ENCODE data around the gene RELN.

Gene RELN

DNA sequence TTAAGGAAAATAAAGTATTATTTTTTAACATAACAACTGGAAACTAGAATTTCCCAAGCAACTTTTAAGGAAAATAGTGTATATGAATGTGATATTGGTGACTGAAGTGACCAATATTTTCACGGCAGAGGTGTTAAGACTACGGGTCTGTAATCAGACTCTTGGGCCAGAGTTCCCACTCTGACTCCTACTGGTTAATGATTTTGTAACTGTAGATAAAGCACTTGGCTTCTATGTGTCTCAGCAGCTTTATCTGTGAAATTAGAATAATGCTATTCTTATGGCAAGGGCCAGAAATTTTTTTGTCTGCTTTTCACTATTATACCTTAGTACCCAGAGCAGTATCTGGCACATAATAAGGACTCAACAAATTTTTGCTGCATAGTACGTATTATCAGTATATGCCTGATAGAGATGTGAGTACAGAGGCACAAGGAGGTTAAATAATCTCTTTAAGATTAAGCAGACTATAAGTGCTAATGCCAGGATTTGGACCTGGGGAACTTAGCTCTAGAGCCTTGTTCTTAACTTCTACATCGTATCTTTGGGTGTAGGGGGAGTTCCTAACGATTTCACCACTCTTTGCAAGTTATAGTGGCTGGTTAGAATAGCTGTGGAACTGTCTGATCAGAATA, 357.3 kb downstream of the RELN start:
- DNase-seq (ENCODE audit: low spot score), result no peak

DNA sequence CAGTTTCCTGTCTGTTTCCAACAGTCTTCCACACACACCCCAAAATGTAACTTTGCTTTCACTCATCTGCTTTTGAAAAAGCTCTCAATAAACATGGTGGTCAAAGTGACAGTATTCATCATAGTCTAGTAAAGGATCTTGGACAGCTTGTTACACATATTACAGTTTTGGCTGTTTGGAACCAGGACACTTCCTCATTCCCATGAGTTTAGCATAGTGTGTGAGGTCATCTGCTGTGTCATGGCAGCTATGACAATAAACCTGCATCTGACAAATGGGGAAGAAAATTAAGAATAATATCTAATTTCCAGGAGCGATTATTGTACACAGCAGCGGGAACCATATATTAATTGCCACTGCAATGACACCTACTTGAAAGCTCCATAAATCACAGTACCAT, 359.1 kb downstream of the RELN start:
- no peak for DNase-seq (ENCODE audit: low spot score)

DNA sequence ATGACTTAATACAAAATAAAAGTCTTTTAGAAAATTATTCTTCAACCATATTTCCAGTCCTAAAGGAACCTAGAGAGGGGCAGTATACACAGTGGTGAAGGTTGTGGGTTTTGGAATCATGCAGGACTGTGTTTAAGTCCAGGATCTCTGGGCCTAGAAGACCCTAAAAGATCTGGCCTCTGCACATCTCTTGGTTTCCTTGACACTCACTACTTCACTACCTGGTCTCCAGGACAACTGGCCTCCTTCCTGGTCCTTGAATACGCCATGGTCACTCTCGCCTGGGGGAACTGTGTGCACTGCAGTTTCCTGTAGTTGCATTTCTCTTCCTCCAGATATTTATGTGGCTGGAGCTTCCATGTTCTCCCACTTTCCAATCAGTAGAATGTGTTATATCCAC, 360.7 kb downstream of the RELN start:
- DNase-seq (ENCODE audit: low spot score), result no peak

DNA sequence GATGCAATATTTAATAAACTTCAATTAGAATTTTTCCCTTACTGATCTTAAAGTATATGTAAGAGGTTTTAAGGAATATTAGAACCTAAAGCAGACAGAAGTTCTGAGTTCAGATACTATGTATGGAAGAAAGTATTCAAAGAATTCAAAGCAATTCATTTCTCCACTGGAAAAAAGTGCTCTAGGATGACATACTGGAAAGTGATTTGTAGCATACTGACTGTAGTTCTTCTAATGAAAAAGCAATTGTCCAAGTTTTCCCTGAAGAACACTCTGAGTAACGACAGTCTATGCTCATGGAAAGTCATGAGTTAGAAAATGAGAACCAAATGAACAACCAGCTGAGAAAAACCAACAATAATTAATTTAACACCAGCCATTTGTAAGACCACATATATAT, 362.7 kb downstream of the RELN start:
- no peak for DNase-seq (ENCODE audit: low spot score)

DNA sequence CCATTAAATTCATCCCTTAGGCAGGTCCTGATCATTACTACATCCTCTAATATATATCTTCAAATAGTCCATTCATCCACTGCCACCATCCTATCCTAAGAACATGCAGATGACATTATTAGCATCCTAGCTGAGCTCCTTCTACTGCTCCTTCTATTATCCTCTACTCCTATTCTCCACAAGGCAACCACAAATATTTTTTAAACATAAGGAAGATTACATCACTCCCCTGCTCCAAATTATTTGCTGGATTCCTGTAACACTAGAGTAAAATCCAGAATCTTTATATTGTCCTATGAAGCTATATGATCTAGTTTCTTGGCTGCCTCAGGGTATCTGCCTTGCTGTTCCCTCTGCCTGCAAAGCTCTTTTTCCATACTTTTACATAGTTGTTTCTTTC, 367.2 kb downstream of the RELN start:
- DNase-seq (ENCODE audit: low spot score), result no peak

DNA sequence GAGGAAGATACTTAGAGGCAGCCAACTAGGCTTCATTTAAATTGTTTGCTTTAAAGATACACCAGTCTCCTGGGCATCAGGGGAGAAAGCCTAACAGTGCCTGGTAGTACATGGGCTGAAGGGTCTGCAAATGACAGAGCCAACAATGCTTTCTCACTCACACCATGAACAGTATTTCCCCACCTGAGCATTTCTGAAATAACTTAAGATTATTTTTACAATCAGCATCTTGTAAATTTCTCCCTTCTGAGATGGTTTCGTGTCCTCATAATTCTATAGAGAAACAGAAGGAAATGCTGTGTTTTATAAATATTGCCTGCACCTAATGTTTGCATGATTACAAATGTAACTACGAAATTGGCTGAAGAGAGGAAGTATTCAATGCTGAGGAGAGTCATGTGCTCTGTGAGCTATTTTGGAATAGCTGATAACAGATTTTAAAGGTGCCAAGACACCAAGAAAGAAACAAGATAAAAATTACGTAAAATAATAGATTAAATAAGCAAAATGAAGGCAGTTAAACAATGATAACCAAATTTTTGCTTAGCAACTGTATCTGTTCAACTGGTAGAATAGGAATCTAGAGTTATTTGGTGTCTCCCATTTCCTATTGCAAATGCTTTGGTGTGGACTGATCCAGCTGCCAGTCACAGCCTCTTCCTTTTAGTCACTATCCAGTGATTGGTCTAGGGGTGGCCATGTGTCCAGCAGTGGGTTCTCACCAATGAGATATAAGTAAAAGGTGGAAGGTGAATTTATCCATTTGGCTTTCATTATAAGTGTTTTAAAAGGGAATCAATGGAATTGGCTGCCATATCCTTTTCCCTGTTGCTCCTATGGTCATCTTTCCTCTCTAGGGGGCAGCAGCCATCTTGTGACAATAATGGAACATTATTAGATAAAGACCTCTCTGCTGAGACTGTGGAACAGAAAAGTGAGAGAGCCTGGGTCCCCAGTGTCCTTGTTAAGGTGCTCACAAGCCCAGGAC, 375.5 kb downstream of the RELN start:
- DNase-seq (ENCODE audit: low spot score), result no peak

DNA sequence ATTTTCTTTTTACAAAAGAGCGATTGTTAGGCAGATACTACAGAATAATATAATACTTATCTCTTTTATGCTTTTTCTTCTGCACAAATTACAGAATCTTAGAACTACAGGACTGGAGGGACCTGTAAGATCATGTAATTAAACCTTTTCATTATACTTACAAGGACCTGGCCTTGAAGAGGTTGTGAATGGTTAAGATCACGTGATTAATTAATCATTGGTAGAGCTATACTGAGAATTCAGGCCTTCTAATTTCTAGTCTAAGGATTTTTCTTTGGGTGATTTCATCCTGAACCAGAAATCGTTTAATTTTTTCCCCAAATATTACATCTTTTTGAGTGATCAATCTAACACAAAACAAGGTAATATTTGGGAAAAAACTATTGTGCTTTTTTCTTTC, 379.7 kb downstream of the RELN start:
- no peak for DNase-seq (ENCODE audit: low spot score)

DNA sequence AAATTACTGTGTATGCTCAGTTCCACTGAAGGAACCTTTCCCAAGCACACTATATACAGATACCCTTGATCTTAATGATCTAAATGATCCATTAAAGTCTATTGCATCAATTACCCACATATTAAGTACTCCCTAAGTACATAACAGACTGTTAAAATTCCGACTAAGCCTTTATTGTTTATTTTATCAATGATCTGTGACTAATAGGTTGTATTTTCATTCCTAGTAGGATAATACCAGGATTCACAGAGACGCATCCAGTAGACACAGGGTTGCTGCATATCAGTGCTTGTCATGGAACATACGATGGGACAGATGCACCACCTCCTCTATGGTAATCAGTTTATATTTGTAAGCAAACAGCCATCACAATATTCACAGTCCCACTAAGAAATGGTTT, 383.8 kb downstream of the RELN start:
- no peak for DNase-seq (ENCODE audit: low spot score)

DNA sequence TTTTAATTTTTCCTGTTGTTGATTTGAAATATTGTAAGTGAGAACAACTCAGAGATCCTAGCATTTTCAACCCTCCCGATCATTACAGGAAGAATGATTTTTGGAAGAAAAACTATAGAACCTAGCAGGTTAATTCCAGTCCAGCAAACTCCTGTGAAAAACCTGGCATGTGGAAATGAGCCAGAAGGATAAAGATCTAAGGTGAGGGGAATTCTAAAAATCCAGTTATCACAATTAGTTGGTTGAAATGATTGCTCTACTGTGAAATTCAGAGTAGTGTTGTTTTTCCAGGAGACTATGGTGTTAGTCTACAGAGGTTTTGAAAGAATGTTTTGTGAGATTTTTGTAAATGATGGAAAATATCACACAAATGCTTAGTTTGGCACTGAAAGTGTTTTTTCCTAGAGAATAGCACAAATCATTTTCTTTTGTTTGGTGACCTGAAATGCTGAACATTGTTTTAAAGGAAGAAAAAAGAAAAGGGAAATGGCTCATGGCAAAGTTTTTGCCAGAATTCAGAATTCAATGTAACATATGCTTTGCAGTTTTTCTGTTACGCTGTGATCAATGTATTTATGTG, 391.0 kb downstream of the RELN start:
- no peak for DNase-seq (ENCODE audit: low spot score)

DNA sequence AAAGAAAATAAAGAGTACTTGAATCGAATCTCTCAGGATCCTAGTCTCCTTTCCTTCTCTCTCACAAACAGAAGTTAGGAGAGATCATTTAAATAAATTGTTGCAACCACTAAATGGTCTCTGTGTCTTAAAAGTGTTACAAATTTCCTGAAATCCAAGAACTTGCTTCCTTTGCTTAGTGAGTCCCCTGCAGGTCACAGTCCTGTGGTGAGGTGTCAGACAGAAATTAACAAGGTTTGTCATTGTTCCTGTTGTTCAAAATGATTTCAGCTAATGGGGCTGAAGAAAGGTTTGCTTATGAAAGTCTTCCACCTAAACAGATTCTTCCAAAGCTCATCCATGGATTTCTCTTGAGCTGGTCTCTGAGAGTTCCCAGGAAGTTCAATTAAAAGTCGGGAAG, 391.9 kb downstream of the RELN start:
- DNase-seq (ENCODE audit: low spot score), result no peak

DNA sequence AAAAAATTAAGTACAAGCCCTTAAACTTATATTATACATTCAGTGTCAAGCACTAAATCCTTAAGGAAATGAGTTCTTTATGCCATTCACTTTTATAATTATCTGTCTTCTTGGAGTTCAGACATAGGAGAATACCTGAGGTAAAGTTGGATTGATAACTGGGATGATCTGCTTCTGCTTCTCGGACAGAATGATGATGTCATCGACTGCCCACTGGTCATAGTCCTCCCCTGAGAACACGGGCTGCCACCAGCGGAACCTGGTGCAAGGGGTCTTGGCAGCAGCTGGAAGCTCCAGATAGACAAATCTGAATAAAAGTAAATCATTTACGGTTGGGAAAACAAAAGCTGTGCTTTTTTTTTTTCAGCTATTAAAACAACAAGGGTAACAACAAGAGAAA, 395.3 kb downstream of the RELN start:
- DNase-seq (ENCODE audit: low spot score), result no peak

DNA sequence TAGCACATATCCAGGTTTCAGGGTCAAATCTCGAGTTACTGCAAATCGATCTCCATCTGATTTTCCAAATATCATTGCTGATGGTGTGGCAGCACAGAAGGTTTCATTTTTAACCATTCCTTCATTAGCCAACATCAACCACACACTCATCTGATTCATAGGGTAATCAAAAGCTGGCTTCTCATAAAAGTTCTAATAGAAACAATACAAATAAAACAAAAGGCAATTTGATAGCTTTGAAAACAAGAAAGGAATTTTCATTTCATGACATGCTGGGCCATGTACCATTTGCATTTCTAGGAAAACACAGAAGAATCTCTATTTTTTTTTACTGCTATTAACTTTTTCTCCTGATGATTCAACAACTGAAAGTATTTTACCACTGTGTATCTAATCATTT, 395.8 kb downstream of the RELN start:
- DNase-seq (ENCODE audit: low spot score), result no peak

DNA sequence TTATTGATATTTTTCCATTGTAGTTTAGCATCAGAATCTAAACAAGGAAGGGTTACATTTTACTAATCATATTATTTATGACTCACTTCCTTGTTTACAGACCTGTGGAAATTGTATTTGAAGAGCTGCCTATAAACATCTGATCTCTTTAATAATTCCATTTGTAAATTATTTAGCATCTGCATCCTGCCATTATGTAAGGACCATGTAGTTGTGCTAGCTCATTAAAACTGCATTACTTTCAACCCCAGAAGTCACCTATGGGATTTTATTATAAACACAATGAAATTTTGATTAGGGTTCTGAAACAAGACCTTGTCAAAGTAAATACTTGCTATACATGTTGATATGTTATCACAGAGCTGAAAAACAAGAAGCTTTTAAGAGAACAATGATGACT, 396.6 kb downstream of the RELN start:
- DNase-seq (ENCODE audit: low spot score), result no peak

DNA sequence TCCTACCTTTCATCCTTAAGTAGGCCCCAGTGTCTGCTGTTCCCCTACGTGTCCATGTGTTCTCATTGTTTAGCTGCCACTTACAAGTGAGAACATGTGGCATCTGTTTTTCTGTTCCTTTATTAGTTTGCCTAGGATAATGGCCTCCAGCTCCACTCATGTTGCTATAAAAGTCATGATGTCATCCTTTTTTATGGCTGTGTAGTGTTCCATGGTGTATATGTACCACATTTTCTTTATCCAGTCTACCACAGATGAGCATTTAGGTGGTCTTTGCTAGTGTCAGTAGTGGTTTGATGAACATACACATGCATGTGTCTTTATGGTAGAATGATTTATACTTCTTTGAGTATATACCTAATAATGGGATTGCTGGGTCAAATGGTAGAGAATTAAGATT, 397.3 kb downstream of the RELN start:
- no peak for DNase-seq (ENCODE audit: low spot score)

DNA sequence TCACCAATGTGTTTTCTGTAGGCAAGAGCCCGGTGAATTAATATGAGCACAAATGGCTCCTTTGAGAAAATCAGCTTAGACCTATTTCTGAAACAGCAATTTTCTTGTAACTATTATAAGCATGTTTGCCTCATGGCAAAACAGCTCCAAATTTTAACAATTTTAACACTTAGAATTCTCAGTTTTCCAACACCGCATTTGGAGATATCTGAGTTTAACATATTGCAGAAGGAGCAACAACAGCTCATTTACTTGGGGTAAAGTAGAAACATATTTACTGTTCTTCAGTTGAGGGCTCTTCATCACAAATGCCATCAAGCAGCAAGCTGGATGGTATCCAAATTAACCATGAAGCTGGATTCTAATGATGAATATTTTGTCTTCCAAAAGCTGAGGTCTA, 409.4 kb downstream of the RELN start:
- no peak for DNase-seq (ENCODE audit: low spot score)

DNA sequence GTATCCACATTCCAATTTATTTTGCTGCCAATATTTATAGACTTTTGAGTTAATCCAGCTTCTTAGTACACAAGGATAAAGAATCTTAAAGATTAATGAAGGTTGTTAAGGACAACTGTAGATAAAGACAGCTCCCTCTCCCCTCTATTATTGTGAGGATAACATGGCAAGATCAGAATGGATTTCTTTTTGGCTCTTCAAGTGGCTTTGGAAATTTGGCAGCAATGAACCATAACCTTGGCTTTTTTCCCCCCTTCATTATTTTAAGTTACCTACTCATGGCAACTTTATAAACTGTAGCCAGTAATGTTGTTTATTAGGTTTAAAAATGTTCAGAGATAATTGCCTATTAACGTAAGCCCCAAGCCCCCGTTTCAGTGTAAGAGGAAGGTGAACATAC, 412.4 kb downstream of the RELN start:
- DNase-seq (ENCODE audit: low spot score), result no peak

DNA sequence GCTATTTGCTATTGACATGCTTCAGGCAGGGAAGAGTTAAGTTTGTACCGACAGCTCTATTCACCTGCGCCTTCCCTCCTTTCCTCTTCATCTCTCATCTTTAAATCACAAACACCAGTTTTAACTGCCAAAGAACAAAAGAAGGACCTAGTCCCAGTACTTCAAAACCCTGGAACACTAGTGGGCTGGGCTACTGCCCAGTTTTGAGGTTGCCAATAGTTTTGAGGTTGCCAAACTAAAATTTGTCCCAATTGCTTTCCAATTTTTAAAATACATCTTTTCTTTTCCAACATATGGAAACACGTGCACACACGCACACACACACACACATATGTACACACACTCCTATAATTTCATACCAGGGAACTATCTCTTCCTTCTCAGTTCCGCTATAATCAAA, 412.8 kb downstream of the RELN start:
- no peak for DNase-seq (ENCODE audit: low spot score)

DNA sequence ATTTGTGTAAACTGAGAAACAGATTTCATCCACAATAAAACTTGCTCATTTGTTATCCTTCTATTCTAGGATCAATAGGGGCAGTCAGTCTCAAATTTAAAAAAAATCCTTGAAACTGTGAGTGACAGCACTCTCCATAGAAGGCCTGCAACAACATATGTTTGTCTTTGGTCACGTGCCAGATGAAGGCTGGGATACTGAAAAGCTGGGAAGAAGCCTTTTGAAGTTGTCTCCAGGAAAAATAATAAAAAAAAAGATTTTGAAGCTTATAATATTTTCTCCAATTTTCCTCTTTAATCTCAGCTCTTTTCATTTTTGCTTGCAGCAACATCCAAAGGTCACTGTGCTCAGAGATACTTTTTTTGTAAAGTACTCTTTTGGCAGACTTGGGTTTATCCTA, 414.9 kb downstream of the RELN start:
- no peak for DNase-seq (ENCODE audit: low spot score)

DNA sequence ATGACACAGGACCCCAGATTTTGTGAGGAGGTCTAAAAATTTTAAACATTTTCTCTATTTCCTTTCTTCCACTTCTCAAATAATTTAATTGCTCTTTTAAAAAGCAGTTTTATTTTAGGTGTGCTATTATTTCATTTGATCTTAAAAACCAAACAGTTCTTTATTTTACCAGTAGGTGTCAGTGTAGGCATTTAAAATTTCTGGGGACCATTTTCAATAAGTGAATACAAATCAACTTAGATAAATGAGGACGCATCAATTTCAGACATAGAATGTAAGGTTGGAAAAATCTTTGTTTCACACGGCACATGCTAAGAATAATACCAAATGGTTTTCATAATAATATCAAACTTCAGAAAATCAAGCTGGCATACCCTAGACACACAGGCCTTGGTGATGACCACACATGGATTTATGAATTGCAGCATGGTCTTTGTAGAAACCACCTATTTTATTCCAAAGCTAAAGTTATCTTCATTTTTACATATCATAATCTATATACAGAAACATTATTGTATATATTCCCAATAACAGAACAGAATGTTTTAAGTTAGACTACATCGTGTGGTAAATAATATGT, 415.9 kb downstream of the RELN start:
- DNase-seq (ENCODE audit: low spot score), result peak; percentile 66

DNA sequence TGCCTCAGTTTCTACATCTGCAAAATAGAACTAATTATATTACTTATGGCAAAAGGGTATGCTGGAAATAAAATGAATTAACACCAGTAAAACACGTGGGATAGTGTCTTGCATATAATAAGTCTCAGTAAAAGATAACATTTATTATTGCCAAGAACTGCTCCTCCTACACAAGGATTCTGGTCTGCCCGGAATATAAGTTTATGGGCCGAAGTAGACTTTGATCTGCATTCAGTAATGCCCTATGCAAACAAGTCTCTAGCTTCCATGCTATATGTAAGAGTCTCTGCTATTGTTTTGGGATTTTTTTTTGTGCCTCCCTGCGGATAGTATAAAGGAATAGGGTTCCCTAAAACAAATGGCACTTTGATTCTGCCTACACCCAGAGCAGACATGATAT, 417.9 kb downstream of the RELN start:
- no peak for DNase-seq (ENCODE audit: low spot score)

DNA sequence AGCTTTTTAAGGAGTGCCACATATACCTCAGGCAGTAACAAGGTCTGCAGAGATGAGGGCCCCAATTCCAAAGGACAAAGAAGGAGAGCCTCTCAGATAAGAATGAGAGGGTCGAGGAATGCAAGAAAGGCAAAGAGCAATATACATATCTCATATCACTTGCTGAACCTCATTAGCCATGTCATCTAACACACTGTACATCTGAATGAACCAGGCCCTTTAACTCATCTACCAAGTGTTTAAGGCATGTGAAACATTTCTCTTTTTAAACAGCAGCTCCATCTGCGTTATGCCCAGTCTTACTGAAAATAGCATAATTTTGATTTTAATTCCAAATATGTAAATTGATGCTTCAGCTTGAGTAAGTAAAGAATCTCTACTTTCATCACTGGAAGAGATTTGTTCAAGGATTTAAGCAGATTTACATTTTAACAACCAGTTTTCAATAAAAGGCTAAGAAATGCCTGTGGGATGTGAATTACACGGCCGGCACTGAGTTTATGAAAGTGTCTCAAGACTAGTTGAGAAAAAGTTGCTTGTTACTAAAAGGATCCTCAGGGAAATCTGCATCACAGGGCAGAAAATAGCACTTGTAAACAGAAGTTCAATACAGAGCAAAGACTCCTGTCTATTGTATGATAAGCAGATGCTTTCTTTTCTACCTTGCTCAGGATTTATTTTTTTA, 419.7 kb downstream of the RELN start:
- no peak for DNase-seq (ENCODE audit: low spot score)

DNA sequence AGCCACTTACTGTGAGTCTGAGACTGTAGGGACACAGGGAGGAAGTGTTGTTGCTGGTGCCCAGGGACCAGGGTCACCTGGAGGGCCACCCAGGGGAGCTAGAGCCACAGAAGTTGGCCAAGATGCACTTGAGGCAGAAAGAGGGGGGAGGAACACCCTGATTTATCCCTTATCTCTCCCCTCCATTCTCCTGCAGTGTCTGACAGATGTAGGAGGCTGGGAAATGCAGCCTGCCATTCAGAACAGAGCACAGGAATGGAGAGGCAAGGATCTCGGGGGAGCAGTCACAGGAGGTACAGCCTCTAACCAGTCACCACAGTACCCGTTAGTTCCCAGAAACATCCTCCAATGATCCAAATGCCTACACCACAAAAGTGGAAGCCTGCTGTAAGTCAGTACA, 425.0 kb downstream of the RELN start:
- no peak for DNase-seq (ENCODE audit: low spot score)

Measured in putamen (tissue), 1 donor.